Measurements from ENCODE around the gene RFX2. TPM values are rescaled to one million over a fixed set of nuclear protein-coding genes. Genes with fewer than 3 reads are reported as not detected.

Gene RFX2
- total RNA-seq, 1 donor from 2014 or later, result 2.4 TPM

- no peak for FAIRE-seq
- Histone ChIP-seq H3K27me3 (ENCODE audit: control insufficient read depth, insufficient read depth, low read length) (no peaks in the 10 kb centered on the region), H3K36me3 (ENCODE audit: control insufficient read depth, insufficient read depth, low read length) (peaks cover 3% of the 10 kb centered on the region), H3K4me3 (ENCODE audit: low read depth, low read length) (no peak overlapping the region)
- no peak for DNase-seq (ENCODE audit: low read depth)
- no peak for TF ChIP-seq CTCF (IDR thresholded peaks at IDR 0.05; ENCODE audit: insufficient read depth, low read length, severe bottlenecking)
Measured at GRCh38 chr19:5993648-5994358, 116.5 kb downstream of the RFX2 start.

- Histone ChIP-seq H3K27me3 (ENCODE audit: control insufficient read depth, insufficient read depth, low read length) (no peaks in the 10 kb centered on the region), H3K36me3 (ENCODE audit: control insufficient read depth, insufficient read depth, low read length) (peaks cover 3% of the 10 kb centered on the region), H3K4me3 (ENCODE audit: low read depth, low read length) (no peak overlapping the region)
- no peak for TF ChIP-seq CTCF (IDR thresholded peaks at IDR 0.05; ENCODE audit: insufficient read depth, low read length, severe bottlenecking)
- no peak for FAIRE-seq
- DNase-seq (ENCODE audit: low read depth), result no peak
Measured at GRCh38 chr19:5993201-5993600, 117.1 kb downstream of the RFX2 start.

- H3K36me3 ChIP-seq (ENCODE audit: control insufficient read depth, insufficient read depth, low read length), result peaks cover 3% of the 10 kb centered on the region
- FAIRE-seq (no peak), DNase-seq (ENCODE audit: low read depth) (no peak)
- no peak overlapping the region for H3K4me3 ChIP-seq (ENCODE audit: low read depth, low read length)
- H3K27me3 ChIP-seq (ENCODE audit: control insufficient read depth, insufficient read depth, low read length), result no peaks in the 10 kb centered on the region
- no peak for TF ChIP-seq CTCF (IDR thresholded peaks at IDR 0.05; ENCODE audit: insufficient read depth, low read length, severe bottlenecking)
Measured at GRCh38 chr19:5992756-5993155, 117.5 kb downstream of the RFX2 start.

- Histone ChIP-seq H3K4me3 (ENCODE audit: low read depth, low read length) (no peak overlapping the region), H3K27me3 (ENCODE audit: control insufficient read depth, insufficient read depth, low read length) (no peaks in the 10 kb centered on the region), H3K36me3 (ENCODE audit: control insufficient read depth, insufficient read depth, low read length) (no peaks in the 10 kb centered on the region)
- DNase-seq (ENCODE audit: low read depth) (no peak), FAIRE-seq (no peak)
- no peak for TF ChIP-seq CTCF (IDR thresholded peaks at IDR 0.05; ENCODE audit: insufficient read depth, low read length, severe bottlenecking)
Measured at GRCh38 chr19:5991244-5991838, 119.0 kb downstream of the RFX2 start.

GRCh38 chr19:5990289-5990797 lies 120.0 kb downstream of the RFX2 start:
- no peaks in the 10 kb centered on the region for H3K36me3 ChIP-seq (ENCODE audit: control insufficient read depth, insufficient read depth, low read length)
- no peak for FAIRE-seq
- TF ChIP-seq CTCF (IDR thresholded peaks at IDR 0.05; ENCODE audit: insufficient read depth, low read length, severe bottlenecking), result no peak
- no peaks in the 10 kb centered on the region for H3K27me3 ChIP-seq (ENCODE audit: control insufficient read depth, insufficient read depth, low read length)
- no peak for DNase-seq (ENCODE audit: low read depth)
- no peak overlapping the region for H3K4me3 ChIP-seq (ENCODE audit: low read depth, low read length)

Data from bronchial epithelial cell (primary cell).